Left hindlimb (tissue), 1 donor: ENCODE data around the gene RPS8.
A peak's percentile ranks its signal among the peaks of the same experiment; 100 is the strongest.
"Not testable (repeated sequence)": the region's sequence is repeated elsewhere in the genome, so short reads cannot be mapped to it uniquely, and the experiment has no call there.

Source experiments
- DNase-seq: peaks from one replicate; pipeline ENCODE4 v3.0.0-alpha.2; 2018

The RPS8 gene

DNA sequence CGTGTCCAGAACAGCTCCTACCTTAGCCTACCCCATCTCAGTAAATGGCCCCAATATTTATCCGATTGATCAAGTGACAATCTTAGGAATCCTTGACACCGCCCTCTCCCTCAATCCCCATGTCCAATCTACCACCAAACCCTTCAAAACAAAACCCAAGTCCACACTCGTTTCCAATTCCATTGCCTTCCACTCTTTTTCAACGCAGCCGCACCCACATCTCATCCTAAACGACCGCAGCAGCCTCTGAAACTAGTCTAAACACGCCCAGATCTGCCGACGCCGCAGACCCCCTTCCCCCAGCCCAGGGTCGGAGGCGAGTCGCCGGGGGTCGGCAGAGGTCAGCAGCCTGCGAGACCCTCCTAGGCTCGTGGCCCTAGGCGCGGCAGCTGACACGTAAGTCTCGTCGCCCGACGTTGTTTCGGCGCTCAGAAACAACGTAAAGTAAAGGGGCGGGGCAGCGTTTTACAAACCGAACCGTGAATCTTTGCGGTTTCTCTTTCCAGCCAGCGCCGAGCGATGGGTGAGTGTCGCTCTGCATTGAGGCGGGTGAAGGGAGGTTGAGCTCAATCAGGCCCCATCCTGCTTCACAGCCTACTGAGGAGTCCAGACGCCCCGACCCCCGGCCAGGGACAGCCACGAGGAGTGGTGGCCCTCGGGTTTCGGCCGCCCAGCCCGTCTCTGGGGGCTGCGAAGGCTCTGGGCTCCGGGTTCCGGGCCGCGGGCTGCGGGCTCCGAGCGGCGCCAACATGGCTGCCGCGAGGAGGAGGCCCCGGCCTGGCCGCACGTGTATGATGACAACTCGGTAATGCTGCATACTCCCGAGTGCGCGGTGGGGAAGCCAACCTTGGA is at the start of gene RPS8:
TSS of gene RPS8 (plus strand) at position 463 of the 852 bp plus-strand sequence. CDS start at position 520, 57 bp downstream.
- peak; percentile 95 for DNase-seq

DNA sequence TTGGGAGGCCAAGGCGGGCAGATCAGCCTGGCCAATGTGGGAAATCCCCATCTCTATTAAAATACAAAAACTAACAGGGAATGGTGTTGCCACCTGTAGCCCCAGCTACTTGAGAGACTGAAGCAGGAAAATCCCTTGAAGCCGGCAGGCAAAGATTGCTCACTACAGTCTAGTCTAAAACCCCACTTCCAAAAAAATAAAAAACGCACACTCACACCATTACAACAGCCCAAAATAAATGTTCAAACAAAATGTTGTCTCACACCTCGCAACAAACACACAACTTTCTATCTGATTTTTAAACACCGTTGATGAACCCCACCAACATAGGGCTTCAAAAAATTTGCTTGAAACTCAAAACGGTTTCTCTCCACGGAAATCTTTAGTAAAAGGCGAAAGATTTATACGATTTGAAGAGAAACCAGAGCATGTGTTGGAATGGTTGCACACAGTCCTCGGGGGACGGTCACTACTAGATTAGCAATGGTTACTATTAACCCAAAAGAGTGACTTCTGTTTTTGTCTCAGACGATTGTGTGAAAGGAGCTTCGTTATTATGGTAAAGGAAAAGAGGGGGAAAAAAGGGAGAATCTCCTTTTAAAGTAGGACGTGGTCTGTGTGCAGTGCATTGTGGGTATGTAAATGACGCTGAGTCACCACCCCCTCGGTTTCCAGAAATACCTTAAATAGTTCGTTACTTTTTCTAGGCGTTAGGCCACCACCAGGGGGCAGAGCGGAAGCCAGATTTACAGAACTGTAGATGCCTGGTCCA is 44.4 kb upstream of the RPS8 start, which contains the start of gene RNU5D-1:
TSS of gene RNU5D-1 (minus strand) at position 430 of the 772 bp plus-strand sequence.
- peak; percentile 92 for DNase-seq

- no peak for DNase-seq
Measured at GRCh38 chr1:44733365-44733764, 42.0 kb upstream of the RPS8 start.

- DNase-seq, result no peak
Measured at GRCh38 chr1:44733784-44734183, 41.6 kb upstream of the RPS8 start.

DNA sequence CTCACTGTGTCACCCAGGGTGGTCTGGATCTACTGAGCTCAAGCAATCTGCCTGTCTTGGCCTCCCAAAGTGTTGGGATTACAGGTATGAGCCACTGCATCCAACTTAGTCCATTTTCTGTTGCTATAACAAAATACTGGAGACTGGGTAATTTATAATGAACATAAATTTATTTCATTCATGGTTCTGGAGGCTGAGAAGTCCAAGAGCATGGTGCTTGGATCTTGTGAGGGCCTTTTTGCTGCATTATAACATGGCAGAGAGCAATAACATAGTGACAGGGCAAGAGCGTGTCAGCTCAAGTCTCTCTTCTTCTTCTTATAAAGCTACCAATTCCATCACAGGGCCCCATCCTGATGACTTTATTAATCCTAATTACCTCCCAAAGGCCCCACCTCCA is 39.3 kb upstream of the RPS8 start:
- DNase-seq, result no peak

DNA sequence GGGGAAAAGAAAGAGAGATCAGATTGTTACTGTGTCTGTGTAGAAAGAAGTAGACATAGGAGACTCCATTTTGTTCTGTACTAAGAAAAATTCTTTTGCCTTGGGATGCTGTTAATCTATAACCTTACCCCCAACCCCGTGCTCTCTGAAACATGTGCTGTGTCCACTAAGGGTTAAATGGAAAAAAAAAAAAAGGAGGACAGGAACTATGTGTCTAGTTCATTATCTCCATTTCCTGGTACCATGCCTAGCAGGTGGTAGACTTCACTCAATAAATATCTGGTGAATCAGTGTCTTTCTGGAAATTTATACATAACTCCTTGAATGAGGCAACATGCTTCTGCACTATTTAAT is 36.4 kb upstream of the RPS8 start:
- DNase-seq, result not testable (repeated sequence)

- peak; percentile 98 for DNase-seq
Measured at GRCh38 chr1:44739307-44740178, 35.8 kb upstream of the RPS8 start, which contains the start of gene KIF2C. TSS of gene KIF2C (plus strand) at chr1:44739837. CDS start at chr1:44739933, 96 bp downstream.

- no peak for DNase-seq
Measured at GRCh38 chr1:44740179-44740617, 35.1 kb upstream of the RPS8 start.

GRCh38 chr1:44743211-44743610 is 32.1 kb upstream of the RPS8 start:
- DNase-seq, result no peak

- no peak for DNase-seq
Measured at GRCh38 chr1:44747878-44748277, 27.5 kb upstream of the RPS8 start.

DNA sequence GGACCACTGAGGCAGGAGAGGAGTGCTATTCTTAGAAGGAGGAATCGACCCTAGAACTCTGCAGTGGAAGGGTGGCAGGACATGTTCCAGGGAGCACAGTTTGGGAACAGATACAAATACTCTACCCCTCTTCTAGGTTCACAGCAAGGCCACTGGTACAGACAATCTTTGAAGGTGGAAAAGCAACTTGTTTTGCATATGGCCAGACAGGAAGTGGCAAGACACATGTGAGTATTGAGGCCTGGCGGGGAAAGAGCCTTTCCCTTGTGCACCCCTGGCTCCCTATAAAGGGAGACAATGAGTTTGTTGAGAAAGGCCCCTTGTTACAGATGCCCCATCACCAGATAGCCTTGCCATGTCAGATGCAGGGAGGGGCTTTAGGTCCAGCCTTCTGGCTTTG is 17.9 kb upstream of the RPS8 start:
- DNase-seq, result no peak

GRCh38 chr1:44759077-44759476 is 16.3 kb upstream of the RPS8 start:
- DNase-seq, result no peak

GRCh38 chr1:44760876-44761275 is 14.5 kb upstream of the RPS8 start:
- DNase-seq, result no peak

- not testable (repeated sequence) for DNase-seq
Measured at GRCh38 chr1:44766421-44766820, 8.9 kb upstream of the RPS8 start.

DNA sequence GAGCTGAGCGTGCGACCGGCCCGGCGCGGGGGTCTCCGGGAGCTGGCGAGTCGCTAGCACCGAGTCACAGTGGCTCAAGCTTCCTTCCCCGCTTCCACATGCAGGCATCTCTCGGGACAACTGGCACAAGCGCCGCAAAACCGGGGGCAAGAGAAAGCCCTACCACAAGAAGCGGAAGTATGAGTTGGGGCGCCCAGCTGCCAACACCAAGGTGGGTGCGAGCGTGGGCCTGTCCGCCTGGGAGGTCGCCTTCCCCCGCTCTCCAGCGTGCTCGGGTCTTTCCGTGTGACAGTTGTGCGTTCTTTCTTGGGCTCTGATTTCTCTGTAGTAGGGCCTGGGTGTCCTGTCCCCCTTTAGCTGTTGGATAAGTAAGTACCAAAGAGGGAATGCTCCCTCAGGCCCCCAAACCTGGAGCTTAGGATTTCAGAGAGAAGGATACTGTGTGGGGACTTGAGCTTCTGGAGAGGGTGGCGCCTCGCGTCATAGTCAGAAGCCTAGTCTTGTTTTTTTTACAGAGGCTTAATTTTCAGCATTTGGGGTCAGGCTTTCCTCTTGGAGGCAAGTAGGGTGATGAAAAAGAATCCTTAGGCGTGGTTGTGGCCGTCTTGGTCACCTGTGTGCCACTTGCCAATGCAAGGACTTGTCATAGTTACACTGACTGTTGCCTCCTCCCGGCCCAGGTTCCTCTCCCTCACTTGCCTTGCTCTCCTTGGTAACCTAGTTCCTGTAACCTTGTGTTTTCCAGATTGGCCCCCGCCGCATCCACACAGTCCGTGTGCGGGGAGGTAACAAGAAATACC is 790 bp downstream of the RPS8 start:
- no peak for DNase-seq

- DNase-seq, result no peak
Measured at GRCh38 chr1:44776730-44777068, 1.4 kb downstream of the RPS8 start.

- no peak for DNase-seq
Measured at GRCh38 chr1:44777547-44777946, 2.2 kb downstream of the RPS8 start.

DNA sequence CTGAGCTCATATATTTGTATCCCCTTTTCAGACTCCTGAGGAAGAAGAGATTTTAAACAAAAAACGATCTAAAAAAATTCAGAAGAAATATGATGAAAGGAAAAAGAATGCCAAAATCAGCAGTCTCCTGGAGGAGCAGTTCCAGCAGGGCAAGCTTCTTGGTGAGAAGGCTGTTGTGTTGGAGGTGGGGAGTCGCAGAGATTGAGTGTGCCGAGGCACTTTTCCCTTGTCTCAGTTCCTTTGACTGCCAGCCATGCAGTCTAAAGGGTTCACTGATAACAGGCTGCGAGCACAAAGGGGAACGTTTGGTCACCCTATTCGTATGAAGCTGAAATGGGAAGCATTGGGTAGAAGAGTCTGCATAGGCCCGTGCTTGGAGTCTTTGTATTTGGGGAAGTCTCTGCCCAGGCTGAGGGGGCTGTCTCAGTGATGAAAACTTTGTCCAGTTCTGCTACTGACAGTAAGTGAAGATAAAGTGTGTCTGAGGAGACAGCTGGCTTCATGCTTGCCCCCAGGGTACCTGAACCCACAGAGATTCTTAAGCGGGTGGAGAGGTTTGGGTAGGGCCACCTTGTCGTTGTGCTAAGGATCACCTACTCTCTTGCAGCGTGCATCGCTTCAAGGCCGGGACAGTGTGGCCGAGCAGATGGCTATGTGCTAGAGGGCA is 2.8 kb downstream of the RPS8 start:
- no peak for DNase-seq

- no peak for DNase-seq
Measured at GRCh38 chr1:44778705-44779576, 3.6 kb downstream of the RPS8 start.

DNA sequence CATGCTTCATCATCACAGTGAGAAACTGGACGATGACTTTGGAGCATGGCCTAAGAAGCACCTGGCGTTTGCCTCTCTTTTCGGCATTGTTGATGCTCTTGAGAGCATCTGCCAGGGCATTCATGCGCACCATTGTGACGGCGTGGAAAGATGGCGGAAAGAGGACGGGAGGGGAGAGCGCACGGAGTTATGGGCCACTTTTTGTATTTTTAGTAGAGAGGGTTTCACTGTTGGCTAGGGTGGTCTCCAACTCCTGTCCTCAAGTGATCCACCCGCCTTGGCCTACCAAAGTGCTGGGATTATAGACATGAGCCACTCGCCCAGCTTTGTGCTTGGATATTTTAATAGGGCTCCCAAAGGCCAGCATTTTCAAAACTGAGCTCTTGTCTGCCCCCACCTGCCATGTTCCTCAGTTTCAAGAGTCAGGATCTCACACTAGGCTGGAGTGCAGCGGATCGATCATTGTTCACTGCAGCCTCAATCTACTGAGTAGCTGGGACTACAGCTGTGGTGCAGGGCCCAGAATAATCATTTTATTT is 5.3 kb downstream of the RPS8 start:
- no peak for DNase-seq
